Keratinocyte (primary cell): ENCODE measurements around the gene OR2AJ1. TPM values are rescaled to one million over a fixed set of nuclear protein-coding genes. Genes with fewer than 3 reads are reported as not detected.

Experiments used
- DNase-seq: peaks from one replicate; pipeline ENCODE4 v3.0.0-alpha.2; 2011; ENCODE audit warnings: low read depth, missing footprints, low spot score
- FAIRE-seq: peaks from 2 replicates; lab custom pipeline; 2011; peaks lifted over from hg19 to GRCh38; lab: Jason Lieb, UNC
- H2AFZ ChIP-seq: 2 replicates; pipeline ENCODE4 v1.6.0; 2012; ENCODE audit warnings: low read length, control low read depth, inconsistent platforms; ENCODE audit not compliant: control insufficient read depth
- H3K27ac ChIP-seq: 2 replicates; pipeline ENCODE4 v1.5.1; 2011; ENCODE audit warnings: low read length; ENCODE audit not compliant: control insufficient read depth, insufficient read depth
- H3K27me3 ChIP-seq: 3 replicates; pipeline ENCODE4 v1.6.0; 2011; ENCODE audit warnings: low read length; ENCODE audit not compliant: control insufficient read depth, insufficient read depth; ENCODE audit errors: extremely low read depth
- H3K36me3 ChIP-seq, 2 experiments: 2 replicates in 1 of 2; 3 replicates in 1 of 2; pipeline ENCODE4 v1.5.1; 2011; ENCODE audit warnings: low read length in 2 of 2, mild to moderate bottlenecking in 1 of 2; ENCODE audit not compliant: control insufficient read depth in 2 of 2, insufficient read depth in 2 of 2; ENCODE audit errors: extremely low read depth in 1 of 2
- H3K4me1 ChIP-seq: 3 replicates; pipeline ENCODE4 v1.5.1; 2011; ENCODE audit warnings: low read length; ENCODE audit not compliant: control insufficient read depth, insufficient read depth; ENCODE audit errors: extremely low read depth
- H3K4me2 ChIP-seq: 3 replicates; pipeline ENCODE4 v1.6.0; 2011; ENCODE audit warnings: low read depth, low read length; ENCODE audit not compliant: control insufficient read depth, insufficient read depth; ENCODE audit errors: extremely low read depth
- H3K4me3 ChIP-seq, 3 experiments: fragments of 200-600 bp in 1 of 3; sonication (generic) in 1 of 3; 2 replicates in 2 of 3; 3 replicates in 1 of 3; pipeline ENCODE4 v1.5.1; 2011 to 2016; ENCODE audit warnings: low read length in 3 of 3, mild to moderate bottlenecking in 3 of 3, control low read depth in 2 of 3, inconsistent platforms in 1 of 3, low read depth in 1 of 3, mixed read lengths in 1 of 3, mixed run types in 1 of 3, moderate library complexity in 1 of 3; ENCODE audit not compliant: control insufficient read depth in 2 of 3, insufficient read depth in 2 of 3; ENCODE audit errors: extremely low read depth in 1 of 3
- H3K79me2 ChIP-seq: 2 replicates; pipeline ENCODE4 v1.6.0; 2012; ENCODE audit warnings: low read length; ENCODE audit not compliant: control insufficient read depth, insufficient read depth
- H3K9ac ChIP-seq: 3 replicates; pipeline ENCODE4 v1.6.0; 2011; ENCODE audit warnings: low read length; ENCODE audit not compliant: control insufficient read depth, insufficient read depth; ENCODE audit errors: extremely low read depth
- H3K9me1 ChIP-seq: 3 replicates; pipeline ENCODE4 v1.6.0; 2011; ENCODE audit warnings: low read length; ENCODE audit not compliant: control insufficient read depth, insufficient read depth; ENCODE audit errors: extremely low read depth
- H3K9me3 ChIP-seq: 2 replicates; pipeline ENCODE4 v1.5.1; 2012; ENCODE audit warnings: low read depth, low read length; ENCODE audit not compliant: control insufficient read depth
- H4K20me1 ChIP-seq: 3 replicates; pipeline ENCODE4 v1.6.0; 2011; ENCODE audit warnings: low read length; ENCODE audit not compliant: control insufficient read depth, insufficient read depth; ENCODE audit errors: extremely low read depth
- CTCF ChIP-seq, 3 experiments: IDR thresholded peaks in 1 of 3; conservative IDR thresholded peaks in 1 of 3; optimal IDR thresholded peaks in 1 of 3; 2 replicates in 2 of 3; 3 replicates in 1 of 3; pipeline versions ENCODE3 to v1.5.1; 2011; ENCODE audit warnings: low read length in 3 of 3, mild to moderate bottlenecking in 3 of 3, moderate library complexity in 2 of 3, control low read depth in 1 of 3, inconsistent platforms in 1 of 3; ENCODE audit not compliant: insufficient read depth in 2 of 3; ENCODE audit errors: extremely low read depth in 1 of 3
- EZH2 ChIP-seq: IDR thresholded peaks from one replicate; pipeline ENCODE4 v1.6.1; 2012; ENCODE audit warnings: inconsistent platforms, mild to moderate bottlenecking, low read length, moderate library complexity
- dilution Hi-C: fragments of 300-500 bp; cut with MboI; formaldehyde crosslinking; loops from one replicate; pipeline ENCODE4 v1.7.0; 2020; ENCODE audit warnings: low sequenced_read_pairs; ENCODE audit not compliant: extremely low pct_ligation_motif_present
- polyA plus RNA-seq, 5 experiments: library from polyadenylated mRNA; depleted of rRNA in 3 of 5; stranded (reverse) in 3 of 5; stranded (forward) in 1 of 5; unstranded in 1 of 5; fragments of >200 nt; gene quantifications; 1 replicate in 1 of 5; 2 replicates in 3 of 5; 3 replicates in 1 of 5; pipeline versions ENCODE4 v1.2.1 to v1.2.3, GENCODE V29; 2011 to 2012; ENCODE audit warnings: missing spikeins in 2 of 5, low read depth in 1 of 5, low replicate concordance in 1 of 5

The OR2AJ1 gene
- polyA plus RNA-seq, 1 donor (not counting 4 experiments of a cell fraction or from before 2014, with no cell fraction given), result not detected

DNA sequence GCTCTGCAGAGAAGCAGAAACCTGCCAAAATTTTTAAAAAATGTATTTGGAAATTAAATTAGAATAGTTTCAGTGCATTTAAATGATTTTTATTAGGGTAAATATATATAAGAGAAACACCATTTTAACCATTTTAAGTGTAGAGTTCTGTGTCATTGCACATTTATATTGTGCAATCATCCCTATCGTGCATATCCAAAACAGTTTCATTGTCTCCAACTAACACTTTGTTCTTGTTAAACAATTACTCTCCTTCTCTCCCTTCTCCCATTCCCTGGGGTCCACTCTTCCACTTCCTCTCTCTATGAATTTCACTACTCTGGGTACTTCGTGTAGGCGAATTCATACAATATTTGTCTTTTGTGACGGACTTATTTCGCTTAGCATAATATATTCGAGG is 17.9 kb downstream of the OR2AJ1 start:
- Histone ChIP-seq H3K27ac (no peak overlapping the region), H3K36me3 (no peaks in the 10 kb centered on the region), H3K9me1 (no peaks in the 10 kb centered on the region), H3K4me1 (no peaks in the 10 kb centered on the region), H3K4me2 (no peak overlapping the region), H3K9ac (no peak overlapping the region), H4K20me1 (no peaks in the 10 kb centered on the region), H2AFZ (no peak overlapping the region), H3K9me3 (peaks cover 2% of the 10 kb centered on the region), H3K79me2 (no peaks in the 10 kb centered on the region), H3K27me3 (no peaks in the 10 kb centered on the region), H3K4me3 (no peak overlapping the region)
- TF ChIP-seq CTCF (optimal IDR thresholded peaks at IDR 0.05 in 1 of 3, IDR thresholded peaks at IDR 0.05 in 1 of 3, conservative IDR thresholded peaks at IDR 0.05 in 1 of 3; ENCODE audit: extremely low read depth in 1 of 3, insufficient read depth in 2 of 3, low read length in 3 of 3), result no peak
- FAIRE-seq (no peak), DNase-seq (no peak)
- dilution Hi-C loops, result no loop called here

GRCh38 chr1:247948558-247948957 is 23.9 kb downstream of the OR2AJ1 start, which contains the start of gene OR2L8:
Gene OR2L8 (plus strand): TSS chr1:247948858. CDS start chr1:247948858, 0 bp downstream.
- Histone ChIP-seq H3K36me3 (no peaks in the 10 kb centered on the region), H3K4me1 (no peaks in the 10 kb centered on the region), H3K79me2 (no peaks in the 10 kb centered on the region), H3K27ac (no peak within 1 kb of the TSS), H4K20me1 (no peaks in the 10 kb centered on the region), H3K27me3 (no peaks in the 10 kb centered on the region), H3K4me2 (no peak within 1 kb of the TSS), H2AFZ (no peak within 1 kb of the TSS), H3K9me3 (peaks cover 7% of the 10 kb centered on the region), H3K9me1 (no peaks in the 10 kb centered on the region), H3K4me3 (no peak within 1 kb of the TSS), H3K9ac (no peak within 1 kb of the TSS)
- DNase-seq, result no peak
- dilution Hi-C loops, result no loop called here
- no peak for FAIRE-seq
- TF ChIP-seq CTCF (optimal IDR thresholded peaks at IDR 0.05 in 1 of 3, IDR thresholded peaks at IDR 0.05 in 1 of 3, conservative IDR thresholded peaks at IDR 0.05 in 1 of 3; ENCODE audit: extremely low read depth in 1 of 3, insufficient read depth in 2 of 3, low read length in 3 of 3), result no peak
- no peak for TF ChIP-seq EZH2
